ENCODE measurements around the gene ARID3B.

- TF ChIP-seq CTCF (IDR thresholded peaks at IDR 0.05): no peak
- no peak for TF ChIP-seq POLR2AphosphoS5 (IDR thresholded peaks at IDR 0.05)
- no peak for TF ChIP-seq POLR2A (IDR thresholded peaks at IDR 0.05)
Measured at GRCh38 chr15:74530771-74531143, 10.3 kb upstream of the ARID3B start.

Data from breast epithelium (tissue), 3 donors.